Renal cortex interstitium (tissue), 11 donors: Measurements from ENCODE around the gene ADAMTS14. TPM values are rescaled to one million over a fixed set of nuclear protein-coding genes. Genes with fewer than 3 reads are reported as not detected.

ENCODE experiments used
- DNase-seq, 11 donors: peaks; one replicate each; pipeline ENCODE4 v3.0.0-alpha.2; 2013; ENCODE audit warnings: low read depth in 9 of 11, low spot score in 4 of 11; ENCODE audit errors: extremely low read depth in 1 of 11
- polyA plus RNA-seq, 3 donors: library from polyadenylated mRNA; unstranded; fragments of 120-200 nt; gene quantifications; one replicate each; pipeline ENCODE4 v1.2.1, GENCODE V29; 2013; ENCODE audit not compliant: insufficient read length in 3 of 3

The ADAMTS14 gene
- polyA plus RNA-seq, 3 donors = 1.1 to 2.0 (median 1.2) TPM

DNA sequence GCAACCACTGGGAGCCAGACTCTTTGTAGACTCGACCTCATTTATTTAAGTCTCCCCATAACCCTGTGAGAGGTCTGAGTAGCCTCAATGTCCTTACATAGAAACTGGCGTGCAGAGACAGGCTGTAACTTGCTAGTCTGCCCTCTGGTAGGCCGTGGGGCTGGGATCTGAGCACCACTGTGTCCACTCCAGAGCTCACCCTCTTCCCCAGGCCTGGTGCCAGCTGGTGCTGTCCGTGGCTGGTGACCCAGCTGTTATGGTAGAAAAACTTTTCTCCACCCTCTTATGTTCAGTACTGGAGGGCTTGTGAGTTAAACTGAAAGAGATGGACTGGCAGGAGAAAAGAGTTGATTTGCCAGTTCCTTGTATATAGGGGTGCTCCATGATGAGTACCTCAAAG lies 41.9 kb downstream of the ADAMTS14 start:
- no peak for DNase-seq

DNA sequence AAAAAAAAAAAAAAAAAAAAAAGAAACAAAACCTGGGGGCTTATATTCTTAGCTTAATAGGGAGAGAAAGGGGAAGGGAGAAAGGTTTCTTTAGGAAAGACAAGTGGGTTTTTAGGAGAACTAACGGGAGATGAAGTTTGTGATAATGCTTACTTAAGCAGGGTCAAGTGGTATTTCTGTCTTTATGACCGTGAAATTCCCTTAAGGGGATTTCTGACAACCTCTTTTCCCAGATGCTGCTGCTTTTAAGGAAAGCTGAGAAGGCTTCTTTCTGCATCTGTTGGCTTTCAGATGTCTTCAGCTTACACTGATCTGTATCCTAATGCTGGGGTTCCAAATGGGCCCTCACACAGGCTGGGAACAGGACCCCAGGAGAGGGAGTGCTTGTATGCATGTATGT lies 42.6 kb downstream of the ADAMTS14 start:
- DNase-seq = no peak

DNA sequence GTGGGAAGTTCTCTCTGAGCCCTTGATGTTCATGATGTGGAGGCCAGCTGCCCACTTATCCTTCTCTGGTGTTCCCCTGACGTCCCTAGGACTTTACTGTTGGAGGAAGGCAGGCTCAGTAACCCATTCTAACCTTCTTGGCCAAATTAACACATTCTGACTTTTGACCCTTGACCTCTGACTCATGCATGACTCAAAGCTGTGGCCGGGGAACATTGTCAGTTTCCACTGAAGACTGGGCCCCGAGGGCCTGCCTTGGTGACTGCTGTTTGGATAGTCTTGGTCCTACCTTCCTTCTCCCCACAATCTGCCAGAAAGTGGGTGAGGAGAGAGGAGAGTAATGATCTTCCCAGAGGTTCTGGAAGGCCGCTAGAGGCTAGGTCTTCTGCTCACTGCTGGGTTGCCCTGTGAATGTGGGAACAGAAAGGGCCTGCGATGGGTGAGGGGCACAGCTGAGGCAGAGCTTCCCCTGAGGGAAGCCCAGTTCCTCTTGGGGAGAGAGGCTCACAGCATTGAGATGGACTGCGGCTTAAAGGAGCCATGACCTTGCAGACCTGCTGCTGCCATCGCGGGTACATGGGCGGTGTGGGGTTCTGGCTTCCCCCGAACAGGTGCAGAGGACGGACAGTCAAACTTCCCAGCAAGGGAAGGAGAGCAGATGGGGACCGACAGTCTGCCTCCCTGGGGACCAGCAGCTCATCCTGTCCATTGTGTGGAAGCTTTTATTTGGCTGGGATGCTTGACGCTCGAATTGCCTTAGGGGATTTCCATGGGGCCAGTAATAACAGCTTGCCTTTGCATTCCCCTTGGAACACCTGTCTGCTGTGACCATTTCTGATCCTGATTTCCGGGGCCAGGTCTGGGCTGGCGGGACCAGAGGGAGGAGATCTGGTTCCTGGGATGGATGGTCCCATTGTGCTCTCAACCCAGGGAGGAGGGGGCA lies 43.8 kb downstream of the ADAMTS14 start:
- no peak for DNase-seq

DNA sequence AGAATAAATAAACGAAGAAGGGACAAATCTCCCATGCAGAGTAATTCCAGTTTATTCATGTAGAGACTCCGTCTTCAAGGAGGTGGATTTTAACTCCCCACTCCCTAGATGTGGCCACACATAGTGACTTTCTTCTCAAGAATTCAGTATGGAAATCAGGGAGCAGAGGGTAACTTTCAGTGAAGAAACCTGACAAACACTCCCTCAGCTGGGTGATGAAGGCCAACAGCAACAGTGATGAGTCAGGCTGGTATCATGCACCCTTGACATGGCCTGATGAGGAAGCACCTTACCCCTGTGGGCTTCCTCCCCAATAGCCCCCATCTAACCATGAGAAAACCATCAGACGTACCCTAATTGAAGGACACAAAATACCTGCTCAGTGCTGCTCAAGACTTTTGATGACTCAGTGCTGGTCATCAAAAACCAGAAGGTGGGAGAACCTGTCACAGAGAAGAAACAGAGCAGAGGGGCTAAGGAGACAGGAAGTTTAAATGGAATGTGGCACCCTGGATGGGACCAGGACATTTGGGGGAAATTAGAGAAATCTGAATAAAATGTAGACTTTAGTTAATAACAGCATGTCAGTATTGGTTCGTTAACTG lies 50.6 kb downstream of the ADAMTS14 start:
- DNase-seq = no peak

DNA sequence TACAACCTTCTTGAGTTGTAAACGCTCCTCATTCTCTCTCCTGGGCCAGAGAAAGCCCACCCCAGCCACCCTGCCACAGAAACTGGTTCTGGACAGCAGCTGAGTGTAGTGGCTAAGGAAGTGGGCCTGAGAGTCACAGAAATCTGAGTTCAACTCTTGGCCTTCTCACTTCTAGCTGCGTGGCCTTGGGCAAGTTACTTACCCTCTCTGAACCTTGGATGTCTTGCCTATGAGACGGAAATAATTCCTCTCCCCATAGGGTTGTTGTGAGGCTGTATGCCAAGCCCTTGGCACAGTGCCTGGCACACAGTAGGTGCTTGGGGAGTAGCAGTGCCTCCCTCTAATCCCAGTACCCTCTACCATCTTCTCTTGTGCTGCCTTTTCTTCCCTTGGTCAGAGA lies 51.5 kb downstream of the ADAMTS14 start:
- DNase-seq = no peak

DNA sequence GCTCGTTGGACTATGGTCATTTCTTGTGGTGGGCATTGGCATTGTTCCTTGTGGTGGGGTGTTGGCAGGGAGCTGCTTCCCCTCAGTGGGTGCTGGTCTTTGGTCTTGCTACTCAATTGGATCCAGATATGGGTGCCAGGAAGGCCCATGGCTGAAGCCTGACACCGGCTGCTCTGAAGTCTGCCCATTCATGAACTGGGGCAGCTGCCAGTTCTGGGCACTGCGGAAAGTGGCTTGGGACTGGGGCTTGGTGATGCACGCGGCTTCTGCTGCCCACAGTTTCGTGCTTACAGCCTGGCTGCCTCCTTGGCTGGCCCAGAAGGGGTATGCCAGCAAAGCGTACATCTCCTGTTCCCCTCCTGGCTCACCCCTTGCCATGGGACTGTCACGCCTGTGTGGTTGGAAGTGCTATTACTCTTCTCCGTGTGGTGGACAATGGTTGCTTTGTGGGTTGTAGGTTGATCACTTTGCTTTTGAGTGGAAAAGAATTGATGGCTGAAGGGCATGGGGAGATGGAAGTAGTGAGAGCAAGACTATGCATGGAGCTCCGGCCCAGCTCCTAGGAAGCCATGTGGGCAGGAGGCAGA lies 54.7 kb downstream of the ADAMTS14 start:
- no peak for DNase-seq

DNA sequence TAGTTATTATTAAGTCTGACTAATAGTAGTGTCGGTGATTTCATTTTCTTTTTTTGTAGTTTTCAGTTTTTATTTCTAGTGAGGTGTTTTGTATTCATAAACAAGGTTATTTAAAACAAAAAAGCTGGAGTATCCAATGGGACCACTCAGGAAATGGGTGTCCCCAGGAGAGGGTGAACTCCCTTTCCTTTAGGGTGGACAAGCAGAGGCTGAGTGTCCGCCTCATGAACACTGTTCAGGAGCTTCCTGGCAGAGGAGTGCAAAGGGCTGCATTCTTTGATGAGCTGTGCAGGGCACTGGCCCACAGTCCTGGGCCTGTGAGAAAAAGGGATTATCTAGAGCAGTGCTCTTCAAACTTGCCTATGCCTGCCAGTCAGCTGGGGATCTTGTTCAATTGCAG lies 56.0 kb downstream of the ADAMTS14 start:
- no peak for DNase-seq

DNA sequence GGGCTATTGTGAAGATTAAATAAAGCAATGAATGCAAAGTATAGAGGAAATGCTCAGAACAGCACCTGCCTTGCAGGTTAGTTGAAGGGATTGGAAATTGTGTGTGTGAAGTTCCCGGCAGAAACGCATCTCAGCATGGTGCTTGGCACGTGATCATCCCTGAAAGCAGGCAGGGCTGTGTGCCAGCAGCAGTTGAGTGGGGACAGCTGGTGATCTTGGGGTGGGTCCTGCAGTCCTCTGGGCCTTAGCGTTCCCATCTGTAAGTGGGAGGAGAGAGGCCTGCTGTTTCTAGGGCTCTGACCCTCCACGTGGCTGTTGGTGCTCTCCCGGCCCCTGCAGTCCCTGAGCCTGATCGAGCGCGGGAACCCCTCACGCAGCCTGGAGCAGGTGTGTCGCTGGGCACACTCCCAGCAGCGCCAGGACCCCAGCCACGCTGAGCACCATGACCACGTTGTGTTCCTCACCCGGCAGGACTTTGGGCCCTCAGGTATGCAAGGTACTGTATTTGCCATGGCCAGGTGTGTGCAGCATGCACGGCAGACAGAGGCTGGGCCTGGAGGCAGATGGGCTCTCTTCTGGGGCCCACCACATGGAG lies 57.6 kb downstream of the ADAMTS14 start:
- DNase-seq = peak in 7 of 11 donors; percentile 6 to 45 (median 30)

DNA sequence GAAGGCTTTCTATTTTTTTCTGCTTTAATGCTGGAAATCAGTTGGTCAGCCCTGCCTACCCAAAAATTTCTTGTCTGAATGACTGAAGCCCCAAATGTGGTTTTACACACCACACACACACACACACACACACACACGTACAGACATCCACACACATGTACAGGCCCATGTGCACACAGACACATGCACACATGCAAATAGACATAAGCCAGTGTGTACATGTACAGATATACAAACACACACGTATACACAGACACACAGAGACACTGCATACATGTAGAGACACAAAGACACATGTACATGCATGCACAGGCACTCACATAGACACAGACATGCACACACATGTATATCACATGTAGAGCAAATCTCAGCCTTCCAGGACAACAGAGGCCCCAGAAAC lies 58.6 kb downstream of the ADAMTS14 start:
- DNase-seq = no peak

DNA sequence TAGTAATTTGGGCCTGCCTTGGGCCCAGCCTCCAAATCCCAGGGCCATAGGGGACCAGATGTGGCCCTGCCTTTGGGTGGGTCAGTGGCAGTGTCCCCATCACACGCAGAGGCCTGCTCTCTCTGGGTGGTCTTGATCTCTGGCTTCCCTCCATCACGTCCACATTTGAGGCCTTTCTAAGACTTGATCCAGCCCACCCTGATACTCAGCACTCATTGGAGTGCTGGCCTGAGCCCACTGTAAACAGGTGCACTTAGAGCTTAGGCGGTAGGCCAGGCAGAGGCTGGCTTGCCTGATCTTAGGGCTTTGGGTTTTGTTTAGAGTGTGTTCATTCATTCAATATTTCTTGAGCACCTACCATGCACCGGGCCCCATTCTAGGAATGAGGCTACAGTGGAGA lies 60.3 kb downstream of the ADAMTS14 start:
- DNase-seq = no peak

DNA sequence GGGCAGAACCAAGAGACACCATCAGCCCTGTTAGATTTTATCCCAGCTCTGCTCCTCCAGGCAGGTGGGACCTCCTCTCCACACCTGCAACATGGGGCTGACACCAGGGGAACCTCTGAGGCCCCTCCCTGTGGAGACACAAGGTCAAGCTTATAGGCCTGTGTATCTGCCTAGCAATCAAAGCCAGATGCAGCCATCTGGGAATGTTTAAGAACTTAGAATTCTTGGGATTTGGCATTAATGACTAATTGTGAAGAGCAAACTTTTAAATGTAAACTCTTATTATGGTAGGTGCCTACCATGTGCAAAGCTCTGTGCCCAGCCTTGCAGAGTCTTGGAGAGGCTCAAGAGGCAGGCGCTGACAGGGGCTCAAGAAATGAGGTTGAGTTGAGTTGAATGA lies 60.7 kb downstream of the ADAMTS14 start:
- no peak for DNase-seq

DNA sequence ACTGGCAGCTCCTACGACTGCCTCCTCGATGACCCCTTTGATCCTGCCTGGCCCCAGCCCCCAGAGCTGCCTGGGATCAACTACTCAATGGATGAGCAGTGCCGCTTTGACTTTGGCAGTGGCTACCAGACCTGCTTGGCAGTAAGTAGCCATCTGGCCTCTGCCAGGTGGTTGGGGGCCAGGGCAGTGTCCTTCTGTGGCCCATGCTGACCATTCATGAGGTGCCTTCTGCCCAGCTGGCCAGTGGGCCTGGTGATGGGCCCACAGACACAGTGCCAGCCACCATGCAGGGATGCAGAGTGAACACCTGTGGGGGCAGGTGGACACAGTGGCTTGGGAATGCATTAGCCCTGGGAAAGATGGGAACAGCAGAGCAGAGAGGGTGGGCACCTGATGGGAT lies 62.9 kb downstream of the ADAMTS14 start:
- DNase-seq = no peak

DNA sequence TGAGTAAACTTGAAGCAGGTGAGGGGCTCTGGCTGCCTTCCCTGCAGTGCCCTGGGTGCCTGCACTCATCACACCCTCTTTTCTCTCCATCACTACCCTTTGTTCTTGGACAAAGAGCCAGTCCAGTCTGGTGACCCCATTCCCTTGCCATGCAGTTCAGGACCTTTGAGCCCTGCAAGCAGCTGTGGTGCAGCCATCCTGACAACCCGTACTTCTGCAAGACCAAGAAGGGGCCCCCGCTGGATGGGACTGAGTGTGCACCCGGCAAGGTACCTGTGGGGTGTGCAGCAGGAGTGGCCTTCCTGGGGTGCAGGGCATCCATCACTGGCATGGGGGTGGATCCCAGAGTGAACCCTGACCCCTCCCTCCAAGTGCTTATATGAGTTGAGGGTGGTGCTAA lies 64.2 kb downstream of the ADAMTS14 start:
- no peak for DNase-seq

DNA sequence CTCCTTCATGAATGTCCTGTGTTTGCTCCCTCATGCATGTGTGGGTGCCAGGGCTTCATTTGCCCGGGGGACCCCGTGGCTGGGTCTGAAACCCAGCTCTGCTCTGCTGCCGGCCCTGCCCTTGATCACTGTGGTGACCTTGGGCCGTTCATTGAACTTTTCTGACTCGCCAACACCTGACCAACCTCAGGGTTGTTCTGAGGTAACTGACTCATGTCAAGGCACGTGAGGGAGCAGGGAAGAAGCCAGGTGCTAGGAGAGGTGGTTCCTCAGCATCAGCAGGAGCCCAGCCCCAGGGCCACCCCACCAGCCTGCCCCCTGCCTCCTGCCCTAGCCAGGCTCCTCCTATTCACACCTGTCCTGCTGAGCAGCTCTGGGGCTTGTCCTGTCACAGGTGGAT lies 64.9 kb downstream of the ADAMTS14 start:
- no peak for DNase-seq

DNA sequence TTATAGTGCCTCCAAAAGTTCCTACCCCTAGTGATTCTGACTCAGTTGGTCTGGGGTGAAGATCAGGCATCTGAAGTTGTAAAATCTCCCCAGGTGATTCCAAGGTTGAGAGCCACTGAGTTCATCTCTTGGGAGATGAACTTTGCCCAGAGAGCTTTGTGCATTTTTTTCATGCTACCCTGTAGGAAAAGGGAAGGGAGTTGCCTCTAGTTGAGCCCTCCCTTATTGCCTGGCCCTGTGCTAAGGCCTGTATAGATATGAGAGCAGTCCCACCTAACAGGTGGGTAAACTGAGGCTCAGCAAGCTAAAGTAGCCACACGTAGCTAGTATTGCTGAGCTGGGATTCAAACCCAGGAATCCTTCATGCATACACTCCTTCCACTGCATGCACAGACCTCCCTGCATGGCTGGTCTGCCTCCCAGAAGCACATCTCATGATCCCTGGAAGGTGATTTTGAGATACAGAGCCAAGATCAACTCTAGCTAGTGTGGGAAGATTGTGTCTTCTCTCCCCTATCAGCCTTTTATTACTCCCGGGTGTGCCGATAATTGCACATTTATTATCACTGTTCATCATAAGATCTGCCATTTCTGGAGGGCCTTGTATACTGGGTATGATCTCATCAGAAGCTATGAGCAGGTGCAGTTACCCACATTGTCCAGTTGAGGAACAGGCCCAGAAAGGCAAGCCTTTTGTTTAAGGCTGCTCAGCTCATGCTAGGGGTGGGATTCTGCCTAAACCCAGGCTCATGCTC lies 65.9 kb downstream of the ADAMTS14 start:
- DNase-seq = no peak

DNA sequence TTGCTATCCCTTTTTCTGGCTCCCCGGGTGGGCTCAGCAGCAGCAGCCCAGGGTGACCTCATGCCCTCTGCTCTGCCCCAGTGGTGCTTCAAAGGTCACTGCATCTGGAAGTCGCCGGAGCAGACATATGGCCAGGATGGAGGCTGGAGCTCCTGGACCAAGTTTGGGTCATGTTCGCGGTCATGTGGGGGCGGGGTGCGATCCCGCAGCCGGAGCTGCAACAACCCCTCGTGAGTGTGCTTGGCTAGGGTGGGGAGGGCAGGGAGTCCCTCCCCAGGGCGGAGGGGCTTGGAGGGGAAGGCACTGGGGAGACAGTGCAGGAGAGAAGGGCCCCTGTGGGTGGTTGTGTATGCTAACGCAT lies 66.4 kb downstream of the ADAMTS14 start:
- no peak for DNase-seq

DNA sequence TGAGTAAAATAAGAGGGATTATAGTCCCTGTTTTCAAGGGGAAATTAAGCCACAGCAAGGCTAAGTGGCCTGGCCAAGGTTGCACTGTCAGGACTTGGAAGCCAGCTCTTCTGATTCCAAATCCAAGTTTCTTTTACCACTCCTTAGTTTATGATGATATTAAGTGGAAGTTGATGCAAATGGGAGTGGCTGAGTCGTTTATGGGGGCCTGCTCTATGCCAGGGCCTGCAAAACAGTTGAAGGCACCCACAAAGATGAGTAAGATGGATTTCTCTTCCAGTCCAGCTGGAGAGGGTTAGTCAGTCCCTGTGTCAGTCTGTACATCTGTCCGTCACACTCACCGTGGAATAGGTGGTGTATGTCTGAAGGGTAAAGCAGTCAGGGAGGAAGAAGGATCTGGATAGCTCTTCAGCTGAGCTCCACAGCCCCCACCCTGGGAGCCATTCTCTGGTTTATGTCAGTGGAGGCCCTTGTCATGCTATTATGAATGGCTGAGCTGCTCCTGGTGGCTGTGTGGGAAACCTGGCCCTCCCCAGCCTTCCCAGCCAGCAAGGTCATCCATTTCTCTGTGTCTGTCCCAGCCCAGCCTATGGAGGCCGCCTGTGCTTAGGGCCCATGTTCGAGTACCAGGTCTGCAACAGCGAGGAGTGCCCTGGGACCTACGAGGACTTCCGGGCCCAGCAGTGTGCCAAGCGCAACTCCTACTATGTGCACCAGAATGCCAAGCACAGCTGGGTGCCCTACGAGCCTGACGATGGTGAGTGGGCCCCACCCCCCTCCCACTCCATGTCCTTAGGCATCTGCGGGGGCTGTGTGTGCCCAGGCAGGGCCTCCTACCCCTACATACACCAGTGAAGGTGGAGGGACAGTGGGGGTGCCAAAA lies 68.3 kb downstream of the ADAMTS14 start:
- DNase-seq = no peak
